Neuronal stem cell (in vitro differentiated cells): ENCODE results near the gene NMNAT3.

Experiments used
- DNase-seq: peaks from one replicate; pipeline ENCODE4 v3.0.0-alpha.2; 2013; ENCODE audit warnings: low spot score
- H2AFZ ChIP-seq: one replicate; pipeline ENCODE4 v1.6.1; 2013; ENCODE audit warnings: mild to moderate bottlenecking, low read length, inconsistent platforms
- H2AK5ac ChIP-seq: 2 replicates; pipeline ENCODE4 v1.6.1; 2013; ENCODE audit warnings: low read depth, mild to moderate bottlenecking, inconsistent platforms, low read length, moderate library complexity, mixed read lengths
- H2BK120ac ChIP-seq: 2 replicates; pipeline ENCODE4 v1.6.1; 2013; ENCODE audit warnings: low read depth, mild to moderate bottlenecking, inconsistent platforms, low read length, moderate library complexity, mixed read lengths
- H2BK12ac ChIP-seq: one replicate; pipeline ENCODE4 v1.6.1; 2013; ENCODE audit warnings: low read length, inconsistent platforms
- H2BK15ac ChIP-seq: 2 replicates; pipeline ENCODE4 v1.6.1; 2013; ENCODE audit warnings: mild to moderate bottlenecking, low read length, inconsistent platforms, mixed read lengths
- H2BK5ac ChIP-seq: one replicate; pipeline ENCODE4 v1.6.1; 2013; ENCODE audit warnings: inconsistent platforms, mild to moderate bottlenecking, low read length, moderate library complexity
- H3K14ac ChIP-seq: one replicate; pipeline ENCODE4 v1.6.1; 2013; ENCODE audit warnings: low read length, inconsistent platforms
- H3K18ac ChIP-seq: 2 replicates; pipeline ENCODE4 v1.6.1; 2013; ENCODE audit warnings: low read length, inconsistent platforms
- H3K23ac ChIP-seq: 2 replicates; pipeline ENCODE4 v1.6.1; 2013; ENCODE audit warnings: low read depth, mild to moderate bottlenecking, mixed read lengths, low read length, inconsistent platforms; ENCODE audit not compliant: poor library complexity
- H3K27ac ChIP-seq: replicated peaks from 3 replicates; pipeline ENCODE4 v1.5.1; 2013; ENCODE audit warnings: low read length, inconsistent platforms
- H3K27me3 ChIP-seq, 3 experiments: 2 replicates each; pipeline ENCODE4 v1.6.1; 2013; ENCODE audit warnings: low read length in 3 of 3, mild to moderate bottlenecking in 2 of 3, inconsistent platforms in 1 of 3, low read depth in 1 of 3, mixed read lengths in 1 of 3, moderate library complexity in 1 of 3; ENCODE audit not compliant: control insufficient read depth in 3 of 3, insufficient read depth in 3 of 3
- H3K36me3 ChIP-seq, 2 donors: replicated peaks in 1 of 2; 2 replicates each; pipeline ENCODE4 v1.6.1; 2013; ENCODE audit warnings: low read length in 2 of 2; ENCODE audit not compliant: control insufficient read depth in 2 of 2, insufficient read depth in 2 of 2
- H3K4ac ChIP-seq: 2 replicates; pipeline ENCODE4 v1.6.1; 2013; ENCODE audit warnings: inconsistent platforms, mild to moderate bottlenecking, low read length, moderate library complexity
- H3K4me1 ChIP-seq, 2 donors: 1 replicate in 1 of 2; 2 replicates in 1 of 2; pipeline ENCODE4 v1.6.1; 2013; ENCODE audit warnings: low read length in 2 of 2, low read depth in 1 of 2; ENCODE audit not compliant: control insufficient read depth in 2 of 2, insufficient read depth in 1 of 2
- H3K4me2 ChIP-seq: one replicate; pipeline ENCODE4 v1.6.1; 2013; ENCODE audit warnings: mild to moderate bottlenecking, low read length, inconsistent platforms; ENCODE audit not compliant: insufficient read depth, poor library complexity, severe bottlenecking
- H3K4me3 ChIP-seq, 2 donors: 2 replicates each; pipeline ENCODE4 v1.5.1; 2013; ENCODE audit warnings: low read length in 2 of 2, mild to moderate bottlenecking in 2 of 2, inconsistent platforms in 1 of 2, moderate library complexity in 1 of 2
- H3K79me1 ChIP-seq: one replicate; pipeline ENCODE4 v1.6.1; 2013; ENCODE audit warnings: low read depth, mild to moderate bottlenecking, inconsistent platforms, low read length, moderate library complexity
- H3K9ac ChIP-seq: one replicate; pipeline ENCODE4 v1.6.1; 2013; ENCODE audit warnings: mild to moderate bottlenecking, low read depth, low read length, inconsistent platforms; ENCODE audit not compliant: poor library complexity
- H3K9me3 ChIP-seq, 2 donors: replicated peaks in 1 of 2; 2 replicates each; pipeline versions ENCODE3 to v1.6.1; 2013; ENCODE audit warnings: low read length in 2 of 2, mild to moderate bottlenecking in 2 of 2, inconsistent platforms in 1 of 2, low read depth in 1 of 2, mixed read lengths in 1 of 2, moderate library complexity in 1 of 2; ENCODE audit not compliant: control insufficient read depth in 2 of 2, insufficient read depth in 1 of 2
- H4K8ac ChIP-seq: one replicate; pipeline ENCODE4 v1.6.1; 2013; ENCODE audit warnings: low read depth, mild to moderate bottlenecking, inconsistent platforms, low read length, moderate library complexity
- H4K91ac ChIP-seq: one replicate; pipeline ENCODE4 v1.6.1; 2013; ENCODE audit warnings: low read length, low read depth, mild to moderate bottlenecking, inconsistent platforms; ENCODE audit not compliant: poor library complexity
- WGBS, 2 donors: extraction: QIAGEN DNeasy Blood & Tissue Kit; methylation state at CpG; one replicate each; pipeline ENCODE4 v1.1.7; 2013; ENCODE audit warnings: missing lambda C conversion rate in 2 of 2, mixed read lengths in 1 of 2; ENCODE audit not compliant: insufficient read length in 2 of 2, insufficient replicate concordance in 1 of 2; ENCODE audit errors: extremely low coverage in 2 of 2; 5-methylcytosine and 5-hydroxymethylcytosine counted together

NMNAT3 gene

GRCh38 chr3:139559541-139559940 is 118.2 kb downstream of the NMNAT3 start:
- no peak overlapping the region for H3K27ac ChIP-seq
- H2BK12ac ChIP-seq = no peak overlapping the region
- H3K18ac ChIP-seq = no peak overlapping the region
- no peaks in the 10 kb centered on the region for H3K36me3 ChIP-seq
- H3K23ac ChIP-seq = no peak overlapping the region
- H3K27me3 ChIP-seq = no peaks in the 10 kb centered on the region
- H2BK15ac ChIP-seq = no peak overlapping the region
- H3K79me1 ChIP-seq = no peaks in the 10 kb centered on the region
- no peak for DNase-seq
- no peak overlapping the region for H2AK5ac ChIP-seq
- H3K4me3 ChIP-seq = no peak overlapping the region
- no peak overlapping the region for H2BK120ac ChIP-seq
- H3K4me1 ChIP-seq = peaks cover 12 to 23% of the 10 kb centered on the region in 2 donors
- H3K4ac ChIP-seq = no peak overlapping the region
- WGBS, 2 donors = no CpG with 5 or more reads among the region's 5 CpGs
- no peak overlapping the region for H3K4me2 ChIP-seq
- no peak overlapping the region for H4K91ac ChIP-seq
- no peaks in the 10 kb centered on the region for H3K9me3 ChIP-seq
- H2AFZ ChIP-seq = no peak overlapping the region
- no peak overlapping the region for H3K9ac ChIP-seq
- no peak overlapping the region for H4K8ac ChIP-seq
- H3K14ac ChIP-seq = no peak overlapping the region
- H2BK5ac ChIP-seq = no peak overlapping the region

- H4K91ac ChIP-seq = no peak overlapping the region
- no peak overlapping the region for H2BK120ac ChIP-seq
- H3K14ac ChIP-seq = no peak overlapping the region
- no peaks in the 10 kb centered on the region for H3K27me3 ChIP-seq
- no peaks in the 10 kb centered on the region for H3K79me1 ChIP-seq
- H3K18ac ChIP-seq = no peak overlapping the region
- no peak overlapping the region for H2BK5ac ChIP-seq
- H3K9ac ChIP-seq = no peak overlapping the region
- H3K9me3 ChIP-seq = no peaks in the 10 kb centered on the region
- peaks cover 12 to 23% of the 10 kb centered on the region in 2 donors for H3K4me1 ChIP-seq
- no CpG with 5 or more reads among the region's 2 CpGs for WGBS, 2 donors
- H2AK5ac ChIP-seq = no peak overlapping the region
- no peak overlapping the region for H3K4me2 ChIP-seq
- H3K23ac ChIP-seq = no peak overlapping the region
- DNase-seq = no peak
- no peak overlapping the region for H3K27ac ChIP-seq
- no peak overlapping the region for H2BK15ac ChIP-seq
- no peak overlapping the region for H2AFZ ChIP-seq
- H3K4ac ChIP-seq = no peak overlapping the region
- H2BK12ac ChIP-seq = no peak overlapping the region
- H3K4me3 ChIP-seq = no peak overlapping the region
- H3K36me3 ChIP-seq = no peaks in the 10 kb centered on the region
- H4K8ac ChIP-seq = no peak overlapping the region
These were observed 119.2 kb downstream of the NMNAT3 start for GRCh38 chr3:139558351-139559266.

- Histone ChIP-seq H2BK12ac (no peak overlapping the region), H3K4me3 (no peak overlapping the region), H3K4me1 (peaks cover 12 to 23% of the 10 kb centered on the region in 2 donors), H3K79me1 (no peaks in the 10 kb centered on the region), H3K9me3 (no peaks in the 10 kb centered on the region), H4K8ac (no peak overlapping the region), H2AK5ac (no peak overlapping the region), H4K91ac (no peak overlapping the region), H3K18ac (no peak overlapping the region), H3K23ac (no peak overlapping the region), H3K4me2 (no peak overlapping the region), H3K9ac (no peak overlapping the region), H2AFZ (no peak overlapping the region), H2BK120ac (no peak overlapping the region), H3K4ac (no peak overlapping the region), H2BK15ac (no peak overlapping the region), H3K27ac (no peak overlapping the region), H3K14ac (no peak overlapping the region), H3K36me3 (no peaks in the 10 kb centered on the region), H2BK5ac (no peak overlapping the region), H3K27me3 (no peaks in the 10 kb centered on the region)
- no peak for DNase-seq
- WGBS, 2 donors = no CpG with 5 or more reads among the region's 3 CpGs
These were observed 120.7 kb downstream of the NMNAT3 start for GRCh38 chr3:139557041-139557440.

GRCh38 chr3:139555249-139555648 is 122.5 kb downstream of the NMNAT3 start:
- no CpG with 5 or more reads among the region's 2 CpGs for WGBS, 2 donors
- Histone ChIP-seq H3K36me3 (no peaks in the 10 kb centered on the region), H3K4me3 (no peak overlapping the region), H4K8ac (no peak overlapping the region), H3K27me3 (no peaks in the 10 kb centered on the region), H3K79me1 (no peaks in the 10 kb centered on the region), H3K23ac (no peak overlapping the region), H4K91ac (no peak overlapping the region), H2AFZ (no peak overlapping the region), H2BK120ac (no peak overlapping the region), H3K18ac (no peak overlapping the region), H3K9me3 (no peaks in the 10 kb centered on the region), H3K14ac (no peak overlapping the region), H2BK12ac (no peak overlapping the region), H3K4ac (no peak overlapping the region), H3K9ac (no peak overlapping the region), H2BK15ac (no peak overlapping the region), H3K4me1 (peaks cover 6 to 16% of the 10 kb centered on the region in 2 donors), H2AK5ac (no peak overlapping the region), H2BK5ac (no peak overlapping the region), H3K4me2 (no peak overlapping the region), H3K27ac (no peak overlapping the region)
- DNase-seq = no peak
